Measurements from ENCODE around the gene KRT20. TPM values are rescaled to one million over a fixed set of nuclear protein-coding genes. Genes with fewer than 3 reads are reported as not detected.

Gene KRT20
- total RNA-seq, 4 donors from 2014 or later: not detected

GRCh38 chr17:40906613-40907012, 21.6 kb upstream of the KRT20 start:
- TF ChIP-seq, protein P1, sequence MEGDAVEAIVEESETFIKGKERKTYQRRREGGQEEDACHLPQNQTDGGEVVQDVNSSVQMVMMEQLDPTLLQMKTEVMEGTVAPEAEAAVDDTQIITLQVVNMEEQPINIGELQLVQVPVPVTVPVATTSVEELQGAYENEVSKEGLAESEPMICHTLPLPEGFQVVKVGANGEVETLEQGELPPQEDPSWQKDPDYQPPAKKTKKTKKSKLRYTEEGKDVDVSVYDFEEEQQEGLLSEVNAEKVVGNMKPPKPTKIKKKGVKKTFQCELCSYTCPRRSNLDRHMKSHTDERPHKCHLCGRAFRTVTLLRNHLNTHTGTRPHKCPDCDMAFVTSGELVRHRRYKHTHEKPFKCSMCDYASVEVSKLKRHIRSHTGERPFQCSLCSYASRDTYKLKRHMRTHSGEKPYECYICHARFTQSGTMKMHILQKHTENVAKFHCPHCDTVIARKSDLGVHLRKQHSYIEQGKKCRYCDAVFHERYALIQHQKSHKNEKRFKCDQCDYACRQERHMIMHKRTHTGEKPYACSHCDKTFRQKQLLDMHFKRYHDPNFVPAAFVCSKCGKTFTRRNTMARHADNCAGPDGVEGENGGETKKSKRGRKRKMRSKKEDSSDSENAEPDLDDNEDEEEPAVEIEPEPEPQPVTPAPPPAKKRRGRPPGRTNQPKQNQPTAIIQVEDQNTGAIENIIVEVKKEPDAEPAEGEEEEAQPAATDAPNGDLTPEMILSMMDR (IDR thresholded peaks at IDR 0.05; ENCODE audit: low read depth): no peak

GRCh38 chr17:40905370-40905769, 20.3 kb upstream of the KRT20 start:
- TF ChIP-seq, protein P1 (IDR thresholded peaks at IDR 0.05; ENCODE audit: low read depth): no peak

GRCh38 chr17:40903129-40903847, 18.2 kb upstream of the KRT20 start:
- TF ChIP-seq, protein P1 (IDR thresholded peaks at IDR 0.05; ENCODE audit: low read depth): no peak

- TF ChIP-seq, protein P1 (IDR thresholded peaks at IDR 0.05; ENCODE audit: low read depth): no peak
Observed at GRCh38 chr17:40902498-40902897, 17.5 kb upstream of the KRT20 start.

DNA sequence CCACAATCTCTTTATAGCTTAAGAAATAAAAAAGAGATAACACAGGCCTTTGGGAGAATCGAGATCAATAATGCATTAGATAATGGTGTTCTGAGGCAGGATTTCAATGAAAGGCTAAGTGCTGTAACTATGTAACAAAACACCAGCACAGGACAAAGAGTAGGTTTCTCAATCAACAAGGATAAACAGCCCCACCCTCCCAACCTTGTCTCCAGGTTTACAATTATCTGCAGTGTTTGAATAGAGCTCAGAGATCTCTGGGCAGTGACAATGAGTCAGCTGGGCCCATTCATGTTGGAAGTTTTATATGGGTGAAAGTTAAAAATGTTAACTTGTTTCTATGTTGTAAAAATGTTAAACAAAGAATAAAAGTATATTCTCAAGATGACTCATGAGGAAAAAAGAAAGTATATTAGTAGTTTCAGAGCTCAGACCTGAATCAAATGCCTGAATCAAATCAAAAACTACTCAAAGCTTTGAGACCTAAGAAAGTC, 17.0 kb upstream of the KRT20 start:
- TF ChIP-seq, protein P1 (IDR thresholded peaks at IDR 0.05; ENCODE audit: low read depth): no peak

GRCh38 chr17:40900809-40901356, 15.8 kb upstream of the KRT20 start:
- TF ChIP-seq, protein P1 (IDR thresholded peaks at IDR 0.05; ENCODE audit: low read depth): no peak

- TF ChIP-seq, protein P1 (IDR thresholded peaks at IDR 0.05; ENCODE audit: low read depth): no peak
Observed at GRCh38 chr17:40896916-40897455, 11.9 kb upstream of the KRT20 start.

Data from subcutaneous adipose tissue (tissue), 4 donors.